Testis (tissue), 2 donors: ENCODE results near the gene BCL2L15.

Source experiments
- CTCF ChIP-seq, 3 experiments: fragments of 450-650 bp in 2 of 3; fragments of 200-600 bp in 1 of 3; sonication (generic) in 1 of 3; IDR thresholded peaks; one replicate each; pipeline ENCODE4 v1.5.1; 2016 to 2019; ENCODE audit warnings: antibody characterized with exemption in 3 of 3, mild to moderate bottlenecking in 2 of 3, moderate library complexity in 1 of 3
- POLR2A ChIP-seq: fragments of 450-650 bp; IDR thresholded peaks from one replicate; pipeline ENCODE4 v1.6.1; 2017; ENCODE audit warnings: antibody characterized with exemption, mild to moderate bottlenecking, moderate library complexity

- TF ChIP-seq CTCF (IDR thresholded peaks at IDR 0.05) = no peak
- no peak for TF ChIP-seq POLR2A
These were observed 5.7 kb downstream of the BCL2L15 start for GRCh38 chr1:113881661-113882060.
